ENCODE measurements around the gene PAQR4.
A peak's percentile ranks its signal among the peaks of the same experiment; 100 is the strongest.

The PAQR4 gene

GRCh38 chr16:2986623-2987188 lies 17.6 kb downstream of the PAQR4 start:
- Mint-ChIP-seq H3K27me3 (peaks cover 47% of the 10 kb centered on the region), H3K27ac (no peak overlapping the region), H3K4me3 (no peak overlapping the region), H3K36me3 (ENCODE audit: low read depth) (no peaks in the 10 kb centered on the region), H3K9me3 (no peaks in the 10 kb centered on the region), H3K4me1 (ENCODE audit: low read depth) (peaks cover 11% of the 10 kb centered on the region)
- intact Hi-C loops (cut with micrococcal nuclease): no loop called here

- Mint-ChIP-seq H3K36me3 (ENCODE audit: low read depth) (no peaks in the 10 kb centered on the region), H3K4me3 (no peak overlapping the region), H3K4me1 (ENCODE audit: low read depth) (peaks cover 8% of the 10 kb centered on the region), H3K9me3 (no peaks in the 10 kb centered on the region), H3K27ac (no peak overlapping the region), H3K27me3 (peaks cover 44% of the 10 kb centered on the region)
- intact Hi-C loops (cut with micrococcal nuclease): no loop called here
These were observed 18.1 kb downstream of the PAQR4 start for GRCh38 chr16:2987286-2987685.

DNA sequence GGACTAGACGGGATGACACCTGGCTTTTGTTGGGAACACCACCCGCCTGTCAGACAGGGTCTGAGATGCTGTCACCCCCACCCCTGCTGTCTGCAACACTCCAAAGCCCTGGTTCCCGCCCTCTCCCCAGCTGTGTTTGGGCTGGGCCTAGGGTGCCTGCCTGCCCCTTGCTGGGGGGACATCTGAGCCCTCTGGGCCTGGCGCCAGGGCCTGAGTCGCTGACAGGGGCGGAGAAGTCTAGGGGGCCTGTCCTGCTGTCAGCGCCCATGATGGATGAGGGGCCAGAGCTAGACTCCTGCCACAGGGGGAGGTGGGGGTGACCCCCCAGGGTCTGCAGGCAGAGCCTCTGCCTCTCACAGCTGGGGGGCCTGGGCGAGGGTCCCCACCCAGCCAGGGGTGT lies 18.7 kb downstream of the PAQR4 start:
- Mint-ChIP-seq H3K27me3 (peaks cover 43% of the 10 kb centered on the region), H3K4me1 (ENCODE audit: low read depth) (peaks cover 8% of the 10 kb centered on the region), H3K9me3 (no peaks in the 10 kb centered on the region), H3K27ac (no peak overlapping the region), H3K36me3 (ENCODE audit: low read depth) (no peaks in the 10 kb centered on the region), H3K4me3 (no peak overlapping the region)
- intact Hi-C loops (cut with micrococcal nuclease): no loop called here

DNA sequence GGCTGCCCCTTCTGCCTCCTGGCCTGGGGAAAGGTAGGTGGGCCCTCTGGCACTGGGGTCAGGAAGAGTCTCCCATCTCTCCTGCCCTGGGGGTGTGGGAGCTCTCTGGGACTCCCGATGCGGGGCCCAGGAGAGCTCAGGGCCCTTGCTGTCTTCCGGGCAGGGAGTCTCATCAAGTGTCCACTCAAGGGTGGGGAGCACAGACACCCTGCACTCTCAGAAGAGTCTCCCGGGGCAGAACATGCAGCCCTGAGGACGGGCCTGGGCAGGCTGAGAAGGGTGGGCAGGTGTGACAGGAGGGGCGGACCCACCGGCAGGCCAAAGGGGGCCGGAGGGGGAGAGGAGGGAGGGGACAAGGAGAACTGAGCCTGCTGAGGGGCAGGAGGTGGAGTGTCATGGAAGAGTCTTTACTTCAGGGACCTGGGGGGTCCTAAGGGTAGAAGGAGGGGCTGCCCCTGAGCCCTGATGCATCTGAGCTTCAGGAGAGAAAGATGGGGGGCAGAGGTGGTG lies 19.5 kb downstream of the PAQR4 start:
- intact Hi-C loops (cut with micrococcal nuclease): no loop called here
- Mint-ChIP-seq H3K27ac (no peak overlapping the region), H3K27me3 (peaks cover 44% of the 10 kb centered on the region), H3K9me3 (no peaks in the 10 kb centered on the region), H3K4me3 (no peak overlapping the region), H3K4me1 (ENCODE audit: low read depth) (peaks cover 6% of the 10 kb centered on the region), H3K36me3 (ENCODE audit: low read depth) (no peaks in the 10 kb centered on the region)

GRCh38 chr16:2990891-2991290 lies 21.7 kb downstream of the PAQR4 start:
- no peaks in the 10 kb centered on the region for H3K9me3 Mint-ChIP-seq
- intact Hi-C loops (cut with micrococcal nuclease): no loop called here
- no peaks in the 10 kb centered on the region for H3K4me1 Mint-ChIP-seq (ENCODE audit: low read depth)
- no peaks in the 10 kb centered on the region for H3K36me3 Mint-ChIP-seq (ENCODE audit: low read depth)
- peaks cover 44% of the 10 kb centered on the region for H3K27me3 Mint-ChIP-seq
- no peak overlapping the region for H3K27ac Mint-ChIP-seq
- no peak overlapping the region for H3K4me3 Mint-ChIP-seq

DNA sequence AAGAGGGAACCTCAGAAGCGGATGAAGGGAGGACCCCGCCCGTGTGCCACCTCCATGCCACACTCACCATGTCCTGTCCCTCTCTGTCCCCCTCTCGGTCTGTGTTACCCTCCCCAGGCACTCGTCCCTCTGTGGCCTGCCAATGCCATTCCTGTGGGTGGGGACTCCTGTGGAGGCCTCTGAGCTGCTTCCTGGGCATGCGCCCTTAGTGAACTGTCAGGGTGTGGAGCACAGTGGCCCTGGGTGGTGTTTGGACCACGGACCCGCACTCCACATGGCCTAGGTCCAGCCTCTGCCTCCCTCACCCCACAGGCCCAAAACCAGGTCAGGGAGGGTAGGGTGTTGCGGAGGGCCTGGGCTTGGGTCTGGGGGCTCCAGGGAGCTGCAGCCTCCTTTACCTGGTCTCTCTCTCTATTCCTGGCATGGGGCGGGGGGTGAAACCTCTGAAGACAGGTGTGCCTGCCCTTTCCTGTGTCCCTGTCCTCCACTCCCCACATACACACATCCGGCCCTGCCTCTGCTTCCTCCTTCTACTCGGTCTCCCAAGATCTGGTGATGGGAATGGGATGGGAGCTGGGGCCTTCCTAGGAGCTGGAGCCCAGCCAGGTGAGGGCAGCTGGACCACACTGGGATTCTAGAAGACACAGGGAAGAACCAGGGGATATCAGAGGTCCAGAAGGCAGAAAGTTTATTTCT lies 22.6 kb downstream of the PAQR4 start:
- Mint-ChIP-seq H3K9me3 (no peaks in the 10 kb centered on the region), H3K4me3 (no peak overlapping the region), H3K27ac (no peak overlapping the region), H3K27me3 (peaks cover 39% of the 10 kb centered on the region), H3K36me3 (ENCODE audit: low read depth) (no peaks in the 10 kb centered on the region), H3K4me1 (ENCODE audit: low read depth) (no peaks in the 10 kb centered on the region)
- intact Hi-C loops (cut with micrococcal nuclease): no loop called here

GRCh38 chr16:2992383-2993081 lies 23.4 kb downstream of the PAQR4 start:
- intact Hi-C loops (cut with micrococcal nuclease): no loop called here
- H3K4me1 Mint-ChIP-seq (ENCODE audit: low read depth): no peaks in the 10 kb centered on the region
- no peak overlapping the region for H3K4me3 Mint-ChIP-seq
- H3K9me3 Mint-ChIP-seq: no peaks in the 10 kb centered on the region
- no peaks in the 10 kb centered on the region for H3K36me3 Mint-ChIP-seq (ENCODE audit: low read depth)
- peaks cover 34% of the 10 kb centered on the region for H3K27me3 Mint-ChIP-seq
- no peak overlapping the region for H3K27ac Mint-ChIP-seq

- H3K27me3 Mint-ChIP-seq: peaks cover 27% of the 10 kb centered on the region
- intact Hi-C loops (cut with micrococcal nuclease): no loop called here
- H3K9me3 Mint-ChIP-seq: no peaks in the 10 kb centered on the region
- no peak overlapping the region for H3K4me3 Mint-ChIP-seq
- H3K4me1 Mint-ChIP-seq (ENCODE audit: low read depth): no peaks in the 10 kb centered on the region
- no peaks in the 10 kb centered on the region for H3K36me3 Mint-ChIP-seq (ENCODE audit: low read depth)
- H3K27ac Mint-ChIP-seq: no peak overlapping the region
These were observed 27.1 kb downstream of the PAQR4 start for GRCh38 chr16:2996298-2996697.

GRCh38 chr16:2999929-3000328 lies 30.8 kb downstream of the PAQR4 start:
- Mint-ChIP-seq H3K9me3 (no peaks in the 10 kb centered on the region), H3K27me3 (peaks cover 23% of the 10 kb centered on the region), H3K4me3 (no peak overlapping the region), H3K27ac (no peak overlapping the region), H3K4me1 (ENCODE audit: low read depth) (peaks cover 4% of the 10 kb centered on the region), H3K36me3 (ENCODE audit: low read depth) (peaks cover 5% of the 10 kb centered on the region)
- intact Hi-C loops (cut with micrococcal nuclease): no loop called here

DNA sequence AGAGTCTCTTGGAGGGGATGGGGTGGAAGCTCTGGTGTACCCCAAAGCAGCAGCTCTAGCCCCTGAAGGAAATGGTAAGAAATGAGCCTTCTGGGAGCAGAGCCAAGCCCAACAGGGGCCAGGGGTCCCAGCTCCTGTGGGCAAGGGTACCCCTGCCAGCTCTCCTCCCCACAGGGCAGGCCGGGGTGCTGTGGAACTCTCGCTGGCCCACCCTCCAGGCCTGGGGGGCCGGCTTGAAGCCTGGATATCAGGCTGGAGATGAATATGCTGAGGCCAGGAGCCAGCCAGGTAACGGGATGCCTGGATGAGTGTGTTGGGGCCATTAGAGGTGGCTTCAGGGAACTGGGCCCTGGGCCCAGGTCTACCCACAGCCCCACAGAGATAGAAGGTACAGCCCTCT lies 31.4 kb downstream of the PAQR4 start:
- Mint-ChIP-seq H3K9me3 (no peaks in the 10 kb centered on the region), H3K4me3 (no peak overlapping the region), H3K27me3 (peaks cover 24% of the 10 kb centered on the region), H3K27ac (no peak overlapping the region), H3K4me1 (ENCODE audit: low read depth) (peaks cover 7% of the 10 kb centered on the region), H3K36me3 (ENCODE audit: low read depth) (peaks cover 6% of the 10 kb centered on the region)
- intact Hi-C loops (cut with micrococcal nuclease): no loop called here

DNA sequence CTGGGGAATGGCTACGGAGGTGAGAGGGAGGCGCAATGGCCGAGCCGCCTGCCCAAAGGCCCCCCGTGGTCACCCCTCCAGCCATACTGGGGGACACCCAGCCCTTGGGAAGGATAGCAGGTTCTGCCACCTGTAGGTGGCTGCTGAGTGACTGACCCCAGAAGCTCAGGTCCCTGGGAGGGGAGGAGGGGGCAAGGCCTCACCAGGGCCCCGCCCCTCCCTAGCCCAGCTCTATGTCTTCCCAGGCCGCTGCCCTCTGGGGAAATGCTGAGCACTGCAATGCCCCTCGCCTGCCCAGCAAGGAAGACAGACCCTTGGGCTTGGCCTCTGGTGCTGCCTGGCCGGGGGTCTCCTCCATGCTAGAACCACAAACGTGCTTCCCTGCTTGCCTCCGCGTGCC lies 32.2 kb downstream of the PAQR4 start:
- Mint-ChIP-seq H3K36me3 (ENCODE audit: low read depth) (peaks cover 6% of the 10 kb centered on the region), H3K9me3 (no peaks in the 10 kb centered on the region), H3K27me3 (peaks cover 24% of the 10 kb centered on the region), H3K27ac (no peak overlapping the region), H3K4me1 (ENCODE audit: low read depth) (peaks cover 15% of the 10 kb centered on the region), H3K4me3 (no peak overlapping the region)
- intact Hi-C loops (cut with micrococcal nuclease): no loop called here

DNA sequence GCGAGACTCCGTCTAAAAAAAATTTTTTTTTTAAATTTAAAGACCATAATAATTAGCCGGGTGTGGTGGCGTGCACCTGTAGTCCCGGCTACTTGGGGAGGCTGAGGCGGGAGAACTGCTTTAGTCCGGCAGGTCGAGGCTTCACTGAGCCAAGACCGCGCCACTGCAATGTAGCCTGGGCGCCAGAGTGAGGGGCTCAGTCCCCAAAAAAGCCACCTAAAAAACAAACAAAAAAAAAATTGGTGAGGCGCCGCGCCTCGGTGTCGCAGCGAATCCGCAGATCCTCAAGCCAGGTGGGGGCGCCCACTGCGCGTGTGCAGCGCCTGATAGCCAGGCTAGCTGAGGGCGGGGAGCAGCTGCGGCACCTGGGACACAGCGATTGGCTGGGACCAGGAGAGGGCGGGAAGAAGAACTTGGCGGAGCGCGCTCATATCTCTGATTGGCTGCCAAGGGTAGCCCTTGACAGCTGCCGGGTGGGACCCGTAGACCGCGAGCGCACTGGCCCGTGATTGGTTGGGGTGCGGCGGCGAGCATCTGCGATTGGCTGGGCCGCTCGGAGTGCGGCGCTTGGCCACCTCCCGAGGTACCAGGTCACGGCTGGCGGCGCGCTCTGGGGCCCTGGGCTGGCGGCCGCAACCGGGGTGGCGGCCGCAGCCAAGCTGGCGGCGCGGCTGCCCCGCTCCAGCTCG lies 34.6 kb downstream of the PAQR4 start:
- peaks cover 20% of the 10 kb centered on the region for H3K27me3 Mint-ChIP-seq
- H3K27ac Mint-ChIP-seq: no peak overlapping the region
- peaks cover 6% of the 10 kb centered on the region for H3K36me3 Mint-ChIP-seq (ENCODE audit: low read depth)
- intact Hi-C loops (cut with micrococcal nuclease): no loop called here
- no peaks in the 10 kb centered on the region for H3K9me3 Mint-ChIP-seq
- peak overlapping the region; percentile 59 for H3K4me3 Mint-ChIP-seq
- H3K4me1 Mint-ChIP-seq (ENCODE audit: low read depth): peaks cover 39% of the 10 kb centered on the region

- peaks cover 16% of the 10 kb centered on the region for H3K27me3 Mint-ChIP-seq
- intact Hi-C loops (cut with micrococcal nuclease): no loop called here
- H3K36me3 Mint-ChIP-seq (ENCODE audit: low read depth): peaks cover 6% of the 10 kb centered on the region
- no peaks in the 10 kb centered on the region for H3K9me3 Mint-ChIP-seq
- H3K27ac Mint-ChIP-seq: peak overlapping the region; percentile 76
- H3K4me3 Mint-ChIP-seq: peak overlapping the region; percentile 87
- peaks cover 43% of the 10 kb centered on the region for H3K4me1 Mint-ChIP-seq (ENCODE audit: low read depth)
These were observed 35.2 kb downstream of the PAQR4 start for GRCh38 chr16:3004319-3004718.

GRCh38 chr16:3004781-3005284 lies 35.7 kb downstream of the PAQR4 start:
- Mint-ChIP-seq H3K36me3 (ENCODE audit: low read depth) (peaks cover 6% of the 10 kb centered on the region), H3K4me1 (ENCODE audit: low read depth) (peaks cover 43% of the 10 kb centered on the region), H3K27me3 (peaks cover 15% of the 10 kb centered on the region), H3K4me3 (peak overlapping the region; percentile 87), H3K27ac (peak overlapping the region; percentile 76), H3K9me3 (no peaks in the 10 kb centered on the region)
- intact Hi-C loops (cut with micrococcal nuclease): no loop called here
